ENCODE results near the gene TCFL5.
"Not testable (repeated sequence)": the region's sequence is repeated elsewhere in the genome, so short reads cannot be mapped to it uniquely, and the experiment has no call there.

- not testable (repeated sequence) for TF ChIP-seq EZH2 (IDR thresholded peaks at IDR 0.05); POLR2AphosphoS5 (IDR thresholded peaks at IDR 0.05; ENCODE audit: borderline replicate concordance, low read depth, low read length); FOXP2 (optimal IDR thresholded peaks at IDR 0.05; ENCODE audit: control extremely low read depth, extremely low read length, insufficient read depth)
These were observed 8.3 kb downstream of the TCFL5 start for GRCh38 chr20:62853304-62853703.
